Gastroesophageal sphincter (tissue), 3 donors: ENCODE data around the gene FBXO46.

Source experiments
- POLR2A ChIP-seq, 2 donors: fragments of 450-650 bp; IDR thresholded peaks; one replicate each; pipeline ENCODE4 v1.6.1; 2017; ENCODE audit warnings: antibody characterized with exemption in 2 of 2, mild to moderate bottlenecking in 2 of 2, moderate library complexity in 1 of 2
- TF ChIP-seq, protein P1 (sequence below), 4 experiments: fragments of 200-600 bp in 2 of 4; fragments of 450-650 bp in 2 of 4; sonication (generic) in 1 of 4; IDR thresholded peaks; one replicate each; pipeline ENCODE4 v1.5.1; 2017 to 2019; ENCODE audit warnings: antibody characterized with exemption in 4 of 4, mild to moderate bottlenecking in 2 of 4, moderate library complexity in 2 of 4

DNA sequence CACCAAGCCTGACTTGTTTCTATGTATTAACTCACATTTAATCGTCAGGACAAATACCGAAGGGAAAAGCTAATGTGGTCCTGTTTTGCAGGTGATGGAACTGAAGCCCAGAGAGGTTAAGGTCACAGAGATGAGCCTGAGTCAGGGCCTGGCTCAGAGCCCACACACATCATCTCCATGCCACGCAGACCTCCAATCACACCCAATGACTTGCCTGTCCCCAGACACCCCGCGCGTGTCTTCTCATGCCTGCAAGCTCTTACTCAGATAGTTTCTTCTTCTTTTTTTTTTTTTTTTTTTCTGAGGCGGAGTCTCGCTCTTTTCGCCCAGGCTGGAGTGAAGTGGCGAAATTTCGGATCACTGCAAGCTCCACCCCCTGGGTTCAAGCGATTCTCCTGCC, 21.9 kb upstream of the FBXO46 start:
- TF ChIP-seq, protein P1, sequence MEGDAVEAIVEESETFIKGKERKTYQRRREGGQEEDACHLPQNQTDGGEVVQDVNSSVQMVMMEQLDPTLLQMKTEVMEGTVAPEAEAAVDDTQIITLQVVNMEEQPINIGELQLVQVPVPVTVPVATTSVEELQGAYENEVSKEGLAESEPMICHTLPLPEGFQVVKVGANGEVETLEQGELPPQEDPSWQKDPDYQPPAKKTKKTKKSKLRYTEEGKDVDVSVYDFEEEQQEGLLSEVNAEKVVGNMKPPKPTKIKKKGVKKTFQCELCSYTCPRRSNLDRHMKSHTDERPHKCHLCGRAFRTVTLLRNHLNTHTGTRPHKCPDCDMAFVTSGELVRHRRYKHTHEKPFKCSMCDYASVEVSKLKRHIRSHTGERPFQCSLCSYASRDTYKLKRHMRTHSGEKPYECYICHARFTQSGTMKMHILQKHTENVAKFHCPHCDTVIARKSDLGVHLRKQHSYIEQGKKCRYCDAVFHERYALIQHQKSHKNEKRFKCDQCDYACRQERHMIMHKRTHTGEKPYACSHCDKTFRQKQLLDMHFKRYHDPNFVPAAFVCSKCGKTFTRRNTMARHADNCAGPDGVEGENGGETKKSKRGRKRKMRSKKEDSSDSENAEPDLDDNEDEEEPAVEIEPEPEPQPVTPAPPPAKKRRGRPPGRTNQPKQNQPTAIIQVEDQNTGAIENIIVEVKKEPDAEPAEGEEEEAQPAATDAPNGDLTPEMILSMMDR (IDR thresholded peaks at IDR 0.05) = no peak
- no peak for TF ChIP-seq POLR2A (IDR thresholded peaks at IDR 0.05)
